Mesenchymal stem cell (in vitro differentiated cells and primary cell): Measurements from ENCODE around the gene CYP2A6.
"Not testable (repeated sequence)": the region's sequence is repeated elsewhere in the genome, so short reads cannot be mapped to it uniquely, and the experiment has no call there.

Experiments
- DNase-seq: peaks from one replicate; pipeline ENCODE4 v3.0.0-alpha.2; 2013
- H2AFZ ChIP-seq: one replicate; pipeline ENCODE4 v1.6.1; 2013; ENCODE audit warnings: low read depth, mild to moderate bottlenecking, control low read depth, inconsistent platforms, low read length, moderate library complexity
- H2AK5ac ChIP-seq: 2 replicates; pipeline ENCODE4 v1.6.1; 2013; ENCODE audit warnings: low read length, moderate library complexity, mild to moderate bottlenecking, inconsistent platforms; ENCODE audit not compliant: severe bottlenecking
- H2BK120ac ChIP-seq: one replicate; pipeline ENCODE4 v1.6.1; 2013; ENCODE audit warnings: low read depth, mild to moderate bottlenecking, inconsistent platforms, low read length, moderate library complexity
- H2BK12ac ChIP-seq, 2 experiments: one replicate each; pipeline ENCODE4 v1.6.1; 2013; ENCODE audit warnings: inconsistent platforms in 2 of 2, low read length in 2 of 2, mild to moderate bottlenecking in 2 of 2, moderate library complexity in 2 of 2, control low read depth in 1 of 2
- H2BK15ac ChIP-seq: one replicate; pipeline ENCODE4 v1.6.1; 2013; ENCODE audit warnings: mild to moderate bottlenecking, low read depth, inconsistent platforms; ENCODE audit not compliant: poor library complexity, severe bottlenecking
- H2BK5ac ChIP-seq: 2 replicates; pipeline ENCODE4 v1.6.1; 2013; ENCODE audit warnings: low read depth, mild to moderate bottlenecking, low read length, control low read depth, inconsistent platforms; ENCODE audit not compliant: poor library complexity, severe bottlenecking
- H3K14ac ChIP-seq, 2 experiments: one replicate each; pipeline ENCODE4 v1.6.1; 2013; ENCODE audit warnings: inconsistent platforms in 2 of 2, low read length in 2 of 2, control low read depth in 1 of 2, mild to moderate bottlenecking in 1 of 2, moderate library complexity in 1 of 2
- H3K18ac ChIP-seq, 2 experiments: one replicate each; pipeline ENCODE4 v1.6.1; 2013; ENCODE audit warnings: inconsistent platforms in 2 of 2, low read length in 2 of 2, control low read depth in 1 of 2, low read depth in 1 of 2, mild to moderate bottlenecking in 1 of 2
- H3K23ac ChIP-seq, 2 experiments: one replicate each; pipeline ENCODE4 v1.6.1; 2013; ENCODE audit warnings: inconsistent platforms in 2 of 2, low read length in 2 of 2, mild to moderate bottlenecking in 2 of 2, moderate library complexity in 2 of 2, control low read depth in 1 of 2
- H3K27ac ChIP-seq: 2 replicates; pipeline ENCODE4 v1.5.1; 2013; ENCODE audit warnings: mild to moderate bottlenecking, moderate library complexity, low read length, control low read depth, inconsistent platforms; ENCODE audit not compliant: poor library complexity, severe bottlenecking
- H3K27me3 ChIP-seq, 2 experiments: 2 replicates each; pipeline versions ENCODE4 v1.6.1 to v1.7.0; 2013; ENCODE audit warnings: low read length in 2 of 2, mild to moderate bottlenecking in 2 of 2, moderate library complexity in 2 of 2, control low read depth in 1 of 2, inconsistent platforms in 1 of 2; ENCODE audit not compliant: control insufficient read depth in 1 of 2, insufficient read depth in 1 of 2
- H3K36me3 ChIP-seq, 2 experiments: 2 replicates each; pipeline versions ENCODE4 v1.6.1 to v1.7.0; 2013; ENCODE audit warnings: low read length in 2 of 2, control low read depth in 1 of 2, inconsistent platforms in 1 of 2, low read depth in 1 of 2, mild to moderate bottlenecking in 1 of 2; ENCODE audit not compliant: insufficient read depth in 2 of 2, control insufficient read depth in 1 of 2
- H3K4ac ChIP-seq, 2 experiments: one replicate each; pipeline ENCODE4 v1.6.1; 2013; ENCODE audit warnings: inconsistent platforms in 2 of 2, low read length in 2 of 2, mild to moderate bottlenecking in 2 of 2, moderate library complexity in 2 of 2, control low read depth in 1 of 2, low read depth in 1 of 2
- H3K4me1 ChIP-seq: 2 replicates; pipeline ENCODE4 v1.6.1; 2013; ENCODE audit warnings: low read depth, low read length, control low read depth; ENCODE audit not compliant: control insufficient read depth, insufficient read depth
- H3K4me2 ChIP-seq: 2 replicates; pipeline ENCODE4 v1.6.1; 2013; ENCODE audit warnings: low read length, mild to moderate bottlenecking, inconsistent platforms; ENCODE audit not compliant: poor library complexity, severe bottlenecking
- H3K4me3 ChIP-seq, 2 experiments: 2 replicates each; pipeline versions ENCODE4 v1.5.1 to v1.7.0; 2013; ENCODE audit warnings: low read length in 2 of 2, mild to moderate bottlenecking in 2 of 2, control low read depth in 1 of 2, low read depth in 1 of 2; ENCODE audit not compliant: insufficient read depth in 1 of 2
- H3K79me1 ChIP-seq: replicated peaks from 2 replicates; pipeline ENCODE4 v1.6.1; 2013; ENCODE audit warnings: mild to moderate bottlenecking, control low read depth, low read length, inconsistent platforms; ENCODE audit not compliant: poor library complexity, severe bottlenecking
- H3K9ac ChIP-seq: 2 replicates; pipeline ENCODE4 v1.7.0; 2013; ENCODE audit warnings: mild to moderate bottlenecking, low read length, moderate library complexity
- H3K9me3 ChIP-seq: 2 replicates; pipeline ENCODE4 v1.7.0; 2013; ENCODE audit warnings: mild to moderate bottlenecking, low read length; ENCODE audit not compliant: control insufficient read depth
- H4K8ac ChIP-seq: one replicate; pipeline ENCODE4 v1.6.1; 2013; ENCODE audit warnings: inconsistent platforms, mild to moderate bottlenecking, low read length, moderate library complexity
- H4K91ac ChIP-seq: one replicate; pipeline ENCODE4 v1.6.1; 2013; ENCODE audit warnings: mild to moderate bottlenecking, low read length, inconsistent platforms
- WGBS: methylation state at CpG from one replicate; pipeline ENCODE4 v1.1.7; 2013; ENCODE audit warnings: mixed read lengths; 5-methylcytosine and 5-hydroxymethylcytosine counted together

The CYP2A6 gene

DNA sequence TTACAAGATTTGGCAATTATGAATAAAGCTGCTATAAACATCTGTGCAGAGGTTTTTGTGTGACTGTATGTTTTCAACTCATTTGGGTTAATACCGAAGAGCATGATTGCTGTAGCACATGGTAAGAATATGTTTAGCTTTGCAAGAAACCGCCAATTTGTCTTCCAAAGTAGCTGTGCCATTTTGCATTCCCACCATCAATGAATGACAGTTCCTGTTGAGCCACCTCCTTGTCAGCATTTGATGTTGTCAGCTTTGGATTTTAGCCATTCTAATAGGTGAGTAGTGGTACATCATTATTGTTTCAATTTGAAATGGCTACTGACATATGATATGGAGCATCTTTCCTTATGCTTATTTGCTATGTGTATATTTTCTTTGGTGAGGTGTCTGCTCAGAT is 23.6 kb upstream of the CYP2A6 start:
- not testable (repeated sequence) for H3K9me3 ChIP-seq, DNase-seq, H4K91ac ChIP-seq, H2BK12ac ChIP-seq, H3K4me1 ChIP-seq, H3K4ac ChIP-seq, H3K23ac ChIP-seq, H2AK5ac ChIP-seq, H3K27me3 ChIP-seq, H2AFZ ChIP-seq, H3K14ac ChIP-seq, H3K36me3 ChIP-seq, H3K4me2 ChIP-seq, H3K27ac ChIP-seq, H2BK15ac ChIP-seq, H3K9ac ChIP-seq, H3K18ac ChIP-seq, H3K79me1 ChIP-seq, H4K8ac ChIP-seq, H2BK5ac ChIP-seq, H3K4me3 ChIP-seq, H2BK120ac ChIP-seq
- WGBS = 100% methylated on average over 2 of the region's 2 CpGs

- Histone ChIP-seq H3K79me1 (no peaks in the 10 kb centered on the region), H3K23ac (no peak overlapping the region), H3K36me3 (no peaks in the 10 kb centered on the region), H2BK5ac (no peak overlapping the region), H3K18ac (no peak overlapping the region), H3K9me3 (no peaks in the 10 kb centered on the region), H2BK120ac (no peak overlapping the region), H3K27me3 (peaks cover 4 to 10% of the 10 kb centered on the region in 2 experiments), H3K14ac (no peak overlapping the region), H2BK12ac (no peak overlapping the region), H3K4me2 (no peak overlapping the region), H3K4me1 (no peaks in the 10 kb centered on the region), H3K27ac (no peak overlapping the region), H3K4me3 (no peak overlapping the region), H3K9ac (no peak overlapping the region), H4K91ac (no peak overlapping the region), H2BK15ac (no peak overlapping the region), H2AFZ (no peak overlapping the region), H4K8ac (no peak overlapping the region), H3K4ac (no peak overlapping the region), H2AK5ac (no peak overlapping the region)
- no peak for DNase-seq
- WGBS = 80% methylated on average over 2 of the region's 2 CpGs
Observed at GRCh38 chr19:40872209-40872608, 22.0 kb upstream of the CYP2A6 start.

DNA sequence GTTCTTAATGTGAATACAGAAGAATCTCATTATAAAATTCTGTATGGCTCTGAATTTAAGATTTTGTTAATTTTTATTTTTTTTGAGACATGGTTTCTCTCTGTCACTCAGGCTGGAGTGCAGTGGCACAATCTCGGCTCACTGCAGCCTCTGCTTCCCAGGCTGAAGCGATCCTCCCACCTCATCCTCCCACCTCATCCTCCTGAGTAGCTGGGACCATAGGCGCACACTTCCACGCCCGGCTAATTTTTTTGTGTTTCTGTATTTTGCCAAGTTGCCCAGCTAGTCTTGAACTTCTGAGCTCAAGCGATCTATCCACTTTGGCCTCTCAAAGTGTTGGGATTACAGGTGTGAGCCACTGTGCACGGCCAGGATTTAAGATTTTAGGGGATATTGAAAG is 17.5 kb upstream of the CYP2A6 start:
- no peak overlapping the region for H3K27ac ChIP-seq

DNA sequence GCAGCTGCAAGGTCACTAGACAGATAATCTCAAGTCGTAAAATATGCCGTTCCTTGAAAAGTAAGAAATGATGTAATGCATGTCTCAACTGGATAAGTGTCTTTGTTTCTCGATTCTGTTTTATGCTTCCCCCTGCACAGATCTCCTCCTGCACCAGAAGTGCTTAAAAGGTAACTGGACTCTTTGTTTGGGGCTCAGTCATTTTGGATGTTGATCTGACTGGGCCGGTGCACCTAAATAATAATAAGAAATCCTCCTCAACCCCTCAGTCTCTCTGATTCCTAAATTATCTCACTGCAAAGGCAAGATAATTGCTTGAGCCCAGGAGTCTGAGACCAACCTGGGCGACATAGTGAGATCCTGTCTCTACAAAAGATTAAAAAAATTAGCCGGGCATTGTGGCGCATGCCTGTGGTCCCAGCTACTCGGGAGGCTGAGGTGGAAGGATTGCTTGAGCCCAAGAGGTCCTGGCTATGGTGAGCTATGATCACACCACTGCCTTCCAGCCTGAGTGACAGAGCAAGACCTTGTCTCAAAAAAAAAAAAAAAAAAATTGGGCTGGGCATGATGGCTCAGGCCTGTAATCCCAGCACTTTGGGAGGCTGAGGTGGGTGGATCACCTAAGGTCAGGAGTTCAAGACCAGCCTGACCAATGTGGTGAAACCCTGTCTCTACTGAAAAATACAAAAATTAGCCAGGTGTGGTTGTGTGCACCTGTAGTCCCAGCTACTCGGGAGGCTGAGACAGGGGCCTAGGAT is 14.7 kb upstream of the CYP2A6 start:
- not testable (repeated sequence) for H4K91ac ChIP-seq, H2BK15ac ChIP-seq, H3K27ac ChIP-seq, H2AK5ac ChIP-seq, H3K9ac ChIP-seq, DNase-seq, H3K4me3 ChIP-seq, H3K23ac ChIP-seq, H2BK120ac ChIP-seq, H3K9me3 ChIP-seq, H3K27me3 ChIP-seq, H3K4me2 ChIP-seq, H3K14ac ChIP-seq, H4K8ac ChIP-seq, H3K4me1 ChIP-seq, H2BK12ac ChIP-seq, H3K4ac ChIP-seq, H2AFZ ChIP-seq, H3K79me1 ChIP-seq, H3K18ac ChIP-seq, H2BK5ac ChIP-seq, H3K36me3 ChIP-seq
- WGBS = 73% methylated on average over 8 of the region's 9 CpGs

More for the DNA sequence above, 17.5 kb upstream of the CYP2A6 start:
- no peak overlapping the region for H3K4me2 ChIP-seq
- H4K8ac ChIP-seq = no peak overlapping the region
- H3K79me1 ChIP-seq = no peaks in the 10 kb centered on the region
- no peak overlapping the region for H2BK15ac ChIP-seq
- H3K4me1 ChIP-seq = no peaks in the 10 kb centered on the region
- H2AK5ac ChIP-seq = no peak overlapping the region
- no peak overlapping the region for H3K4ac ChIP-seq
- 93% methylated on average over 6 of the region's 7 CpGs for WGBS
- no peak overlapping the region for H3K23ac ChIP-seq
- no peak overlapping the region for H2AFZ ChIP-seq
- DNase-seq = no peak
- H3K27me3 ChIP-seq = no peaks in the 10 kb centered on the region
- no peak overlapping the region for H4K91ac ChIP-seq
- H3K9me3 ChIP-seq = no peaks in the 10 kb centered on the region
- H3K36me3 ChIP-seq = no peaks in the 10 kb centered on the region
- H3K9ac ChIP-seq = no peak overlapping the region
- H3K18ac ChIP-seq = no peak overlapping the region
- H2BK12ac ChIP-seq = no peak overlapping the region
- no peak overlapping the region for H2BK5ac ChIP-seq
- no peak overlapping the region for H2BK120ac ChIP-seq
- no peak overlapping the region for H3K4me3 ChIP-seq
- H3K14ac ChIP-seq = no peak overlapping the region
